Thyroid gland (tissue), 4 donors: ENCODE results near the gene ARMC5. TPM values are rescaled to one million over a fixed set of nuclear protein-coding genes. Genes with fewer than 3 reads are reported as not detected.

ENCODE experiments used
- DNase-seq, 2 donors: peaks; one replicate each; pipeline ENCODE4 v3.0.0-alpha.2; 2019
- H3K27ac ChIP-seq, 3 donors: fragments of 200-600 bp; sonication (generic); 1 replicate in 2 of 3; 2 replicates in 1 of 3; pipeline ENCODE4 v1.5.1; 2016 to 2019; ENCODE audit warnings: mild to moderate bottlenecking in 1 of 3, moderate library complexity in 1 of 3
- H3K27me3 ChIP-seq: fragments of 200-600 bp; sonication (generic); one replicate; pipeline ENCODE4 v1.5.1; 2019
- H3K36me3 ChIP-seq, 2 donors: fragments of 200-600 bp; sonication (generic); one replicate each; pipeline ENCODE4 v1.5.1; 2016 to 2019
- H3K4me1 ChIP-seq, 2 donors: fragments of 200-600 bp; sonication (generic); one replicate each; pipeline ENCODE4 v1.5.1; 2017 to 2019
- H3K4me3 ChIP-seq, 3 donors: fragments of 200-600 bp; sonication (generic); replicated peaks in 1 of 3; 1 replicate in 2 of 3; 2 replicates in 1 of 3; pipeline ENCODE4 v1.5.1; 2016; ENCODE audit warnings: mild to moderate bottlenecking in 1 of 3
- H3K9me3 ChIP-seq: fragments of 200-600 bp; sonication (generic); one replicate; pipeline ENCODE4 v1.5.1; 2017
- POLR2A ChIP-seq, 2 donors: fragments of 450-650 bp; IDR thresholded peaks; one replicate each; pipeline ENCODE4 v1.6.1; 2017; ENCODE audit warnings: antibody characterized with exemption in 2 of 2, mild to moderate bottlenecking in 2 of 2, moderate library complexity in 1 of 2
- WGBS, 2 donors: methylation state at CpG; one replicate each; pipeline ENCODE4 v1.1.5; 2017; 5-methylcytosine and 5-hydroxymethylcytosine counted together
- intact Hi-C: fragments of 100-400 bp; cut with DNase I; formaldehyde crosslinking; loops from one replicate; pipeline ENCODE4 v1.15.1; 2023
- total RNA-seq, 4 donors: library from RNA; depleted of rRNA; stranded (reverse); fragments of >200 nt; gene quantifications; one replicate each; pipeline ENCODE4 v1.2.3, GENCODE V29; 2016
- TF ChIP-seq, protein P1 (sequence below), 6 experiments: fragments of 200-600 bp in 3 of 6; fragments of 450-650 bp in 3 of 6; sonication (generic) in 3 of 6; IDR thresholded peaks; one replicate each; pipeline ENCODE4 v1.5.1; 2016 to 2019; ENCODE audit warnings: antibody characterized with exemption in 6 of 6, mild to moderate bottlenecking in 2 of 6, inconsistent platforms in 1 of 6, moderate library complexity in 1 of 6

The ARMC5 gene
- total RNA-seq, 4 donors from 2014 or later, result 13.2 to 18.0 (median 15.3) TPM

- Histone ChIP-seq H3K4me1 (peaks cover 26 to 68% of the 10 kb centered on the region in 2 donors), H3K27me3 (no peaks in the 10 kb centered on the region), H3K36me3 (no peaks in the 10 kb centered on the region), H3K27ac (no peak overlapping the region), H3K4me3 (no peak overlapping the region), H3K9me3 (no peaks in the 10 kb centered on the region)
- DNase-seq, result no peak
- TF ChIP-seq, protein P1, sequence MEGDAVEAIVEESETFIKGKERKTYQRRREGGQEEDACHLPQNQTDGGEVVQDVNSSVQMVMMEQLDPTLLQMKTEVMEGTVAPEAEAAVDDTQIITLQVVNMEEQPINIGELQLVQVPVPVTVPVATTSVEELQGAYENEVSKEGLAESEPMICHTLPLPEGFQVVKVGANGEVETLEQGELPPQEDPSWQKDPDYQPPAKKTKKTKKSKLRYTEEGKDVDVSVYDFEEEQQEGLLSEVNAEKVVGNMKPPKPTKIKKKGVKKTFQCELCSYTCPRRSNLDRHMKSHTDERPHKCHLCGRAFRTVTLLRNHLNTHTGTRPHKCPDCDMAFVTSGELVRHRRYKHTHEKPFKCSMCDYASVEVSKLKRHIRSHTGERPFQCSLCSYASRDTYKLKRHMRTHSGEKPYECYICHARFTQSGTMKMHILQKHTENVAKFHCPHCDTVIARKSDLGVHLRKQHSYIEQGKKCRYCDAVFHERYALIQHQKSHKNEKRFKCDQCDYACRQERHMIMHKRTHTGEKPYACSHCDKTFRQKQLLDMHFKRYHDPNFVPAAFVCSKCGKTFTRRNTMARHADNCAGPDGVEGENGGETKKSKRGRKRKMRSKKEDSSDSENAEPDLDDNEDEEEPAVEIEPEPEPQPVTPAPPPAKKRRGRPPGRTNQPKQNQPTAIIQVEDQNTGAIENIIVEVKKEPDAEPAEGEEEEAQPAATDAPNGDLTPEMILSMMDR (IDR thresholded peaks at IDR 0.05), result no peak
- no peak for TF ChIP-seq POLR2A (IDR thresholded peaks at IDR 0.05)
- WGBS, 2 donors, result 81 to 82% methylated on average over 4 of the region's 4 CpGs
- intact Hi-C loops, result no loop called here
Measured at GRCh38 chr16:31505483-31505882, 46.2 kb downstream of the ARMC5 start.

DNA sequence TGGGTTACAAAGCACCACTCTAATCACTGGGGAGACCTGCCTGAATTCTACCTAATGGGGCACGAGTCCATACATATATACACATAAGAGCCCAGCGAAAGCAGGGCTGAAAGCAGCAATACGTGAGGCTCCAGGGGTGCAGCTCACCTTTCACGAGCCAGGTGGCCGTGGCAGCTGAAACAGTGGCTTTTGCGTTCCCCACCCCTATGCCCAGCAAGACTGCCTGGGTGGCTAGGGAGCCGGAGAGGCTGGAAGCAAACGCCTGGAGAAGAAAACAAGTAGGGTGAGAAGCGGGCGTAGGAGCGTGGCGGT, 48.3 kb downstream of the ARMC5 start:
- H3K9me3 ChIP-seq, result no peaks in the 10 kb centered on the region
- peak overlapping the region; percentile 88 to 95 (median 89) for H3K27ac ChIP-seq
- H3K4me1 ChIP-seq, result peaks cover 21 to 53% of the 10 kb centered on the region in 2 donors
- no peaks in the 10 kb centered on the region for H3K27me3 ChIP-seq
- H3K4me3 ChIP-seq, result peak overlapping the region; percentile 28 to 94 (median 90)
- TF ChIP-seq POLR2A (IDR thresholded peaks at IDR 0.05), result no peak
- TF ChIP-seq, protein P1 (IDR thresholded peaks at IDR 0.05), result no peak
- no peaks in the 10 kb centered on the region for H3K36me3 ChIP-seq
- DNase-seq, result no peak
- intact Hi-C loops, result no loop called here
- 1% methylated on average over 12 of the region's 12 CpGs for WGBS, 2 donors

DNA sequence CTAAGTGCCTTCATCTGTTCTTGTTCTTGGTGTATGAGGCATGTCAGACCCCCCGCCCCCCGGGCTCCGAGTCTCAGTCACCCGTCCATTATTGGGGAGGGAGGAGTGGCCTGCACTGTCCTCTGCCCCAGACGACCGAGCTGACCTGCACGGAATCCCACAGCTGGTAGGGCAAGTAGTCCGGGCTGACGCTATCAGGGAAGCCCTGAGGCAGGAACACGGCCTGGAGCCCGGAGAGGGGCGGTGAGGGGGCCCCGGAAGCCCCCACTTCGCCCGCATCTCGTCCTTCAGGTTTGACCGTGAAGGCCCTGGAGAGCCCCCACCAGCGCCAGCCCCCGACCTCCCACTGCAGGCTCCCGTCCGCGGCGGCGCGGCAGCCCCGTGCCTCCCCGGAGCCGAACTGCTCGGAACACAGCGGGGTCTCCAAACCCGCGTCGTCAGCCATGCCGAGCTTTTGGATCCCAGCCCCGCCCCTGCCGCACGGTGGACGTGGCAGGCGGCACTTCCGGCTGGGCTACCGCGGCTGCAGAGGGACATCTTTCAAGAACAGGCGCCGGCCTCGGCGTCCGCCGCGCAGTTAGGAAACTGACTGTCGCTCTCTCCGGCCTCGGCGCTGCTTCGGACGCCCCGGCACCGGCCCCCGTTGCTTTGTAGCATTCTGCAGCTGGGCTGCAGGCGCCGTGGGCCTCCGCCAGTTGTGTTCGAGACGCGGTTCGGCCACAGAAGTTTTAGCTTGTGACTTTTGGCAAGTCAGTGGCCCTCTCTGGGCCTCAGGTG, 48.8 kb downstream of the ARMC5 start, which contains the start of gene RUSF1:
TSS of gene RUSF1 (minus strand) at position 463 of the 777 bp plus-strand sequence. CDS start at position 445, 18 bp downstream.
- Histone ChIP-seq H3K27ac (peak within 1 kb of the TSS; percentile 88 to 95 (median 89)), H3K4me3 (peak within 1 kb of the TSS; percentile 28 to 94 (median 90)), H3K27me3 (no peaks in the 10 kb centered on the region), H3K9me3 (no peaks in the 10 kb centered on the region), H3K4me1 (peaks cover 18 to 48% of the 10 kb centered on the region in 2 donors), H3K36me3 (no peaks in the 10 kb centered on the region)
- WGBS, 2 donors, result 0 to 2% methylated on average over 9 to 11 of the region's 65 CpGs
- TF ChIP-seq, protein P1 (IDR thresholded peaks at IDR 0.05), result no peak
- TF ChIP-seq POLR2A (IDR thresholded peaks at IDR 0.05), result peak; percentile 3 to 90
- intact Hi-C loops, result no loop called here
- DNase-seq, result peak; percentile 92

GRCh38 chr16:31508706-31509195, 49.5 kb downstream of the ARMC5 start:
- H3K27me3 ChIP-seq, result no peaks in the 10 kb centered on the region
- no peak for DNase-seq
- H3K27ac ChIP-seq, result peak overlapping the region; percentile 88 to 95 (median 89)
- peak overlapping the region; percentile 28 to 94 (median 90) for H3K4me3 ChIP-seq
- TF ChIP-seq POLR2A (IDR thresholded peaks at IDR 0.05), result no peak
- TF ChIP-seq, protein P1 (IDR thresholded peaks at IDR 0.05), result no peak
- H3K4me1 ChIP-seq, result peaks cover 18 to 41% of the 10 kb centered on the region in 2 donors
- H3K36me3 ChIP-seq, result no peaks in the 10 kb centered on the region
- H3K9me3 ChIP-seq, result no peaks in the 10 kb centered on the region
- intact Hi-C loops, result no loop called here
- 11 to 13% methylated on average over 6 of the region's 6 CpGs for WGBS, 2 donors

GRCh38 chr16:31513126-31513525, 53.8 kb downstream of the ARMC5 start:
- H3K4me1 ChIP-seq, result peaks cover 8 to 12% of the 10 kb centered on the region in 2 donors
- no peaks in the 10 kb centered on the region for H3K36me3 ChIP-seq
- WGBS, 2 donors, result 73 to 85% methylated on average over 6 of the region's 6 CpGs
- intact Hi-C loops, result no loop called here
- DNase-seq, result no peak
- H3K9me3 ChIP-seq, result no peaks in the 10 kb centered on the region
- no peak overlapping the region for H3K4me3 ChIP-seq
- H3K27me3 ChIP-seq, result no peaks in the 10 kb centered on the region
- TF ChIP-seq, protein P1 (IDR thresholded peaks at IDR 0.05), result no peak
- no peak for TF ChIP-seq POLR2A (IDR thresholded peaks at IDR 0.05)
- H3K27ac ChIP-seq, result no peak overlapping the region
